ENCODE results near the gene SPNS2.

Gene SPNS2

DNA sequence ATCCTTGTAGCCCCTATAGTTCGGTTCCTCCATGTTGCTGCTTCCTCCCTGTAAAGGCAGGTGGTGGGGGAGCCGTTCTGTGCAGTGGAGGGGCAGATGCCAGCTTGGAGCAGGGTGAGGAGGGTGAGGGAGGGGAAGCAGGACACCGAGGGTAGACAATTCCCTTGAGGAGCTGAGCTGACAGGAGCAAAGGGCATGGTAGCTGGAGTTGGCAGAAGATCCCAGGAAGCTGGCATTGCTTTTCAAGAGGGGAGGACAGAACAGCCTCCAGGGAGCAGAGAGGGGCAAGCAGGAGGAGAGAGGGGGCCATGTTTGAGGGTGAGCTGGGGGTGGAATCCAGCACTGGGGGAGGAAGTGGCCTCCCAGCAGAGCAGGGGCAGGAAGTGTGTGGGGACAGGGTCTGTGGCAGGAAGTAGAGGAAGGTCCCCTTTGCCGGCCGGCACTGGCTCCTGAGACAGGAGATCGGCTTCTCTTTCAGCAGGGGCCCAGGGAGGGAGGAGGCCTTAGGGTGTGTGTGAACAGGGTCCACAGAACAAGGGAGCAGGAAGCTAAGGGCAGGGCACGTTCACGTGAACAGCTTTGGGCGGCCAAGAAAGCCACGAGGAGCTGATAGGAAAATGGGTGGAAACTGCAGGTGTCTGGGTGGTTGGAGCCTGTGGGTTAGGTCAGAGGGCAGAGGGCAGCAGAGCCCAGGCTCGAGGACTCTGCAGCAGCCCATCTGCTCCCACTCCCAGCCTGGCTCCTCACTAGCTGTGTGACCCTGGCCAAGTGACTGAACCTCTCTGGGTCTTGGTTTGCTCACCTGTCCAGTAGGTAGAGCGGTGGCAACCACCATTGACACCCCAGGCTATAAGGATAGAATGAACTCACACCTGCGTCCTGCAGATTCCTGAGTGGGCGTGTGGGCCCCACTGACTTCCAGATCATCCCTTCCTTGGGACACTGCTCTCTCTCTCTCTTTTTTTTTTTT, 17.5 kb upstream of the SPNS2 start:
- DNase-seq = no peak

DNA sequence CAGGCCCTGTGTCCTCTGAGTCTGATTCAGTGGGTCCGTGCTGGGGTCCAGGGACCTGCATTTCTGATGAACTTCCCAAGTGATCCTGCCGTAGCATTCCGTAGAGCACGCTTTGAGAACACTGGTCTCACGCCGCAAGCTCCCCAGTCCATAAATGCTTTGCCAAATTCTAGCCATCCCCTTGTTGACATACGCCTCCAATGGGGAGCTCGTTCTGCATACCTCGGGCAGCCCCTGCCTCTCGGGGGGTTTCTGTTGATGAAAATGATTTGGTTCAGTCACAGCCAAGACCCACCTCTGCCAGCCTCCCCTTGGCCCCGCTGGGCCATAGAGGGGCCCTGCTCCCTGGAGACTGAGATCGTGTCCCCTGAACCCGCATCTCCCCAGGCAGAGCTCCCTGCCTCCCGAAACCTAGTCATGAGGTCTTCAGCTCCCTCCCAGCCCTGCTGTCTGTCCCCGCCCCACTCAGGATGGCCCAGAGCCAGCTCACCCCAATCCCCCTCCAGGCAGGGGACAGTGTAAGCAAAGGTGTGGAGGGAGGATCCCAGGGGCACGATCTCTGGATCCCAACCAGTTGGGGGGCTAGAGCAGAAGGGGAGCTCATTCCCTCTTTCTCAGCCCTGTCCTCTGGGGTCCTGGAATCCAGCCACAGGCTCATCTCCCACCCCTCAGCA, 16.2 kb upstream of the SPNS2 start:
- DNase-seq = no peak

DNA sequence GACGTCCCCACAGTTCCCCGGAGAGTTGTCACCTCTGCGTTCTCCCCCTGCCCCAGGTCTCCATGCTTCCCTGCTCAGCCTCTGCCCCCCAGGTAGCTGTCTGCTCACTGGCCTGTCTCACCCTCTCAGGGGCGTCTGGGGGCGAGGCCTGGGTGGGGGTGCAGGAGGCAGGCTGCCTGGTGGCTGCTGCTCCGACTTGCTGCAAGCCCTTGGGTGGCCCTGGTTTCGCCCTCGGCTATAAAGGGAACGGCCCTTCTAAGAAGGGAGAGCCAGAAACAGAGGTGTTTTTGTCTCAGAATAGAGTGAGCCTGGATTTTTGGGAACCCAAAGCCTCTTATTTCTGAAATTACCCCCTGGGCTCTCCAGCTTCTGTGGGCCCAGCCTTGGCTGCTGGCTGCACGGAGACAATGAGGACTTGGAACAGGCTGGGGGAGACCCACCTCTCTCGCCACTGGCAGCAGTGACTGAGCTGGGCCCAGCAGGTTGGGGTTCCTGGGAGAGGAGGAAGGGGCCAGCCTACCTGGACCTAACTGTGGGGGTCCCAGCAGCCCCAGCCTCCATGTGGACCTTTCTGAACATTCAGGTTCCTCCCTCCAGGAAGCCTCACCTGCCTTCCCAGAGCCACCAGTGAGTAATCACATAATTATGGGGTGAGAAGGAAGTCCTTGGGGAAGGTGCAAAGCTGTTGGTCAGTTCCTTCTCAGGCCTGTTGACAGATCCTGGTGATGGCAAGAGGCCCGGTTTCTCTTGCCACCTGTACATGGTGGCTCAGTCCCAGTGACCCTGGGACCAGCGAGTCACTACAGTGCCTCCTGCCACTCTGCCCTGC, 15.5 kb upstream of the SPNS2 start:
- DNase-seq = no peak

DNA sequence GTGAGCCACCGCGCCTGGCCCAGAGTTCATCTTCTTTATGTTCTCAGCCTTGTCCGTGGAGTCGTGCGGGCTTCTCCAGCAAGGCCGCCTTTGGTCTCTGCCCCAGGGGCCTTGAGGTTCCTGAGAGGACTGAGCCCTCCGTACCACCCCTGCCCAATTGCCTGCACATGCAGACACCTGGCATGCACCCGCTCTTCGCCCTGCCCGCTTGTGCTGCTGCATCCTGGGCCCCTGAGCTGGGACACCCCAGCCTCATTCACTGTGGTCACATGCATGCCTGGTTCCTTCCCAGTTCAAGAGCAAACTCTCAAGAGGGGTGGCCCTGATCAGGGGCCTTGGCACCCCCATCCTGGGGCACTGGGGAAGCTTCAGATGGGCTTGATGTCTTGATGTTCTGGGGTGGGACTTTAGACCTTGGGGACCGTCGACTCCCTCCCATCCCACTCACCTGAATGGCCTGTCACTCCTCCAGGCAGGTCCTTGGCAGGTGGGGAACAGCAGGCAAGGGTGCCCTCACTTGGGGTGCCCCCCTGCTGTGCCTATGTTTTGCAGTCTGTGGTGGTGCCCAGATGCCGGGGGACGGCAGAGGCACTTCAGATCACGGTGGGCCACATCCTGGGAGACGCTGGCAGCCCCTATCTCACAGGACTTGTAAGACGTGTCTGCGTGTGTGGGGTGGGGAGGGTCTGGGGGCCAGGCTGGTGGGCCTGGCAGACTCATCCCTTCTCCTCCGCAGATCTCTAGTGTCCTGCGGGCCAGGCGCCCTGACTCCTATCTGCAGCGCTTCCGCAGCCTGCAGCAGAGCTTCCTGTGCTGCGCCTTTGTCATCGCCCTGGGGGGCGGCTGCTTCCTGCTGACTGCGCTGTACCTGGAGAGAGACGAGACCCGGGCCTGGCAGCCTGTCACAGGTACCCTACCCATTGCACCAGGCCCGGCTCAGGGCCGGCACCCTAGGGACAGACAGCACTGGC, 12.7 kb upstream of the SPNS2 start:
- no peak for DNase-seq

DNA sequence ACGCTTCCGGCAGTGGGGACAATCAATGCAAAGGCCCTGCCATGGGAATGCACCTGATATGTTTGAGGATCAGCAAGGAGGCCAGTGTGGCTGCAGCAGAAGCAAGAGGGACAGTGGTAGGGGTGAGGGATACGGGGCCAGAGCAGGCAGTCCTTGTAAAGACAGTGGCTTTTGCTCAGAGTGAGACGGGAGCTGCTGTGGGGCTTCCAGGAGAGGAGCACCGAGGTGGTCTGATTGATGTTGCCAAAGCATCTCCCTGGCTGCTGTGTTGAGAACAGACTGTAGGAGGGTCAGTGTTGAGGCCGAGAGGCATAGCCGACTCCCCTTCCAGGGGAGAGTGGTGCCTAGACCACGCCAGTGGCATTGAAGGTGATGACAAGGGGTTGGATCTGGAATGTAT, 11.4 kb upstream of the SPNS2 start:
- DNase-seq = no peak

DNA sequence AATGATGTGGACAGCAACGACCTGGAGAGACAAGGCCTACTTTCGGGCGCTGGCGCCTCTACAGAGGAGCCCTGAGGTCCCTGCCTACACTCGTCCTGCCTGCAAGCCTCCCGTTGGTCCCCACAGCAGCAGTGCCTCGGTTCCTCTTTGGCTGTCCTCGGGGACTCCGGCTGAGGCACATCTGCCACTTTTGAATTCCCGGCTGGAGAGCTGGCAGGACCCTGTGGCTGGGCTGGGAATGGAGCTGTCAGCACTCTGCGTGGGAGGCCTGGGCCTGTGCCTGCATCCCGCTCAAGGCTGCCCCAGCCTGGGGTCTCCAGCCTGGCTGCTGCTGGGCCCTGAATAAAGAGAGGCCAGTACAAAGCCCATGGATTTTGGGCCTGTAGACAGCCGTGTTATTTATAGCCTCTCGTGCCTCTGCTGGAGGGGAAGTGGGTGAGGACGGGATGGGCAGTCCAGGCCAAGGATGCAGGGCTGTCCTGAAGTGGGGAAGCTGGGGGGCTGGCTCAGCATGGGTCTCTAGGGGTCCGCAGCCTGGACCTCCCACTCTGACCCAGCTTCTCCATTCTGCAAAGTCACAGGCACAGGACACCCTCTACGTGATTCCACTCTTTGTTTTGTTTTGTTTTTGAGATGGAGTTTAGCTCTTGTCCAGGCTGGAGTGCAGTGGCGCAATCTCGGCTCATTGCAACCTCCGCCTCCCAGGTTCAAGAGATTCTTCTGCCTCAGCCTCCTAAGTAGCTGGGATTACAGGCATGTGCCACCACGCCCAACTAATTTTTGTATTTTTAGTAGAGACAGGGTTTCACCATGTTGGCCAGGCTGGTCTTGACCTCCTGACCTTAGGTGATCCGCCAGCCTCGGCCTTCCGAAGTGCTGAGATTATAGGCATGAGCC, 10.6 kb upstream of the SPNS2 start:
- DNase-seq = no peak

DNA sequence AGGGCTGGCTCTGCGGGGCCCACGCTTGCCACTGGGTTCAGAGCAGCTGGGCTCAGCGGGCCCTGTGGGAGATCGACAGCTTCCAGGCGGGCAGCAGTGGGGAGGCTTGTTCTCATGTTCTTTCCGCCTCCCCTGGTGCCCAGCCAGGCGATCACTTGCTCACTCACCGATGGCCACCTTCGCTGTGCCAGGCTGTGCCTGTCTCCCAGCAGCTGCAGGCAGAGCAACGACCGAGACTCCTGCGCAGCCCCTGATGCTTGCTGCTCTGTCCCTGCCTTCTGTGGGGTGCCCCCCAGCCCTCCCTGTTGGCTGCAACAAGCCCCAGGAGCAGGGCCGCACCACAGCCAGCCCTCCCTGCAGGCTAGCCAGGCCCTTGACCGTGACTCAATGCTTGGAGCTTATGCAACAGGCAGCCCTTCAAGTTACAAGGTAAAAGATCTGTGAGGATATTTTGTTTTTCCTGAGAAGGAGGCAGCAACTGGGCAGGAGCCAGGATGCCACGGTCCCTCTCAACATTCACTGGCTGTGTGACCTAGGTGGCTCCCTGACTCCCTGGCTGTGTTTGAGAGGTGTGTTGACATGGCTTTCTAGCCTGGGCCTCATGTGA, 9.6 kb upstream of the SPNS2 start:
- no peak for DNase-seq

DNA sequence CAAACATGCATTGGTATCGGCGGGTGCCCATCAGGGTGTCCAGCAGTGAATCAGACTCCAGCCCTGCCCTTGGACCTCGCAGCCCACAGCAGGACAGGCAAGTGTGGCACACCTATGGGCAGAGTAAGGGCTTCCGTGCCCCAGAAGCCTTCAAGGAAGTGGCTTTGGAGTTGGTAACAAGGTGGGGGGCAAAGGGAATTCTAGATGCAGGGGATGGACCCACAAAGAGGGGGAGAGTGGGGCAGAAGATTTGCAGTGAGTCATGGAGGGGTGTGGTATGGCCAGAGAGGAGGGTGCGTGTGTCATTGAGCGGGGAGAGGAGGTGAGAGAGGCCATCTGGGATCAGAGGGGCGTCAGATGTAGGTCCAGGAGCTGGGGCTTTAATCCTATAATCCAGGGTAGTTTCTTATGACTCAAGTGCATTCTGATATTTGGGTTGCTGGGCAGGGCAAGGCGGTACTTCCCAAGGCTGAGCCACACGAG, 8.5 kb upstream of the SPNS2 start:
- DNase-seq = no peak

DNA sequence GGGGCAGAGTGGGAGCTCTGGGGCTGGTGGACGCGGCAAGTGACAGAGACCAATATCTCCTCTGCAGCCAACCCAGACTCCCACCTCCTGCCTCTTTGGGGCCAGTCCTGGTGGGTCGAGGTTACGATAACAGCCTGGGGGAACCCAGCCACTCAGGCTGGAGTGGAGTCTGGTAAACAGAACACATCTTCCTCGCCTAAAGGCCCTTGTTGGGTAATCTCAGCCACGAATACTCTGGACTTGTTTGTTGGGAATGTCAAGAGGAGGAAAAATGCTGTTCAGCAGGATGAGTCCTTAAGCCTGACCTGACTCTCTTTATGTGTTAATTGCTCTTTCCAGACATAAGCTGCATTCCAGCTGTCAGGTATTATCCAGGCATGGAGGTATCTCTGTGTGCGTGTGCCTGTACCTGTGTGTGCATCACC, 8.0 kb upstream of the SPNS2 start:
- DNase-seq = no peak

DNA sequence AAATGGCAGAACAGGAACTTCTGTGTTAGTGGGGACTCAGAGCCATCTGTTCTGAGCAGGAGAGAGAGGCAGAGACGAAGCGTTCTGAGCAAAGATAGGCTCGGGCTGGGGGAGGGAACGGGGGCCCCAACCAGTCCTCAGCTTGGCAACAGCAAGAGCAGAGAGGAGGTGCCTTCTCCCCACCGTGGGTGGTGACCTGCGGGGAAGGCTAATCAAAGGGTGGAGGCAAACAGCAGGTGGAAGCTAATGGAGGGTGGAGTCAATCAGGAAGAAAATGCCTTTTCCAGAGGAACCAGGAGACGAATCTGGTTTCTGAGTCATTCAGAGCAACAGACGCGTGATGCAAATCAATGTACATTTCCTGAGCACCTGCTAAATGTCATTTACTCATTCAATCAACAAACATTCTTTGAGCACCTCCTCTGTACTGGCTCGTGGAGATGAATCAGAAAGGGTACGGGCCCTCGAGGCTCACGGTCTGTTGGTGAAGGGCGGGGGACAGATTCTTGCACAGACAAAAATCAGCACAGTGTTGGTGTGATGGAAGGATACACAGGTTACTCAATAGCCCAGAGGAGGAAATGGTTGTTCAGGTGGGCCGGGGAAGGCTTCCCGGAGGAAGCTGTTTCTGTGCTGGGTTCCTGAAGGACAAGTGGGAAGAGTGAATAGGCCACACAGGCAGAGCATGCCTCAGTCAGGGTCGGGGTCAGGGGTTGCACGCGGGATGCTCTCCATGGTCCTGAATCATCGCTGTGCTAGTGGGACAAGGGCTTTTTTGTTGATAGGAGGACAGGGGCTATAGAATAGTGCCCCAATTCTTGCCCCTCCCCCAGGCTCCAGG, 5.7 kb upstream of the SPNS2 start:
- DNase-seq = no peak

DNA sequence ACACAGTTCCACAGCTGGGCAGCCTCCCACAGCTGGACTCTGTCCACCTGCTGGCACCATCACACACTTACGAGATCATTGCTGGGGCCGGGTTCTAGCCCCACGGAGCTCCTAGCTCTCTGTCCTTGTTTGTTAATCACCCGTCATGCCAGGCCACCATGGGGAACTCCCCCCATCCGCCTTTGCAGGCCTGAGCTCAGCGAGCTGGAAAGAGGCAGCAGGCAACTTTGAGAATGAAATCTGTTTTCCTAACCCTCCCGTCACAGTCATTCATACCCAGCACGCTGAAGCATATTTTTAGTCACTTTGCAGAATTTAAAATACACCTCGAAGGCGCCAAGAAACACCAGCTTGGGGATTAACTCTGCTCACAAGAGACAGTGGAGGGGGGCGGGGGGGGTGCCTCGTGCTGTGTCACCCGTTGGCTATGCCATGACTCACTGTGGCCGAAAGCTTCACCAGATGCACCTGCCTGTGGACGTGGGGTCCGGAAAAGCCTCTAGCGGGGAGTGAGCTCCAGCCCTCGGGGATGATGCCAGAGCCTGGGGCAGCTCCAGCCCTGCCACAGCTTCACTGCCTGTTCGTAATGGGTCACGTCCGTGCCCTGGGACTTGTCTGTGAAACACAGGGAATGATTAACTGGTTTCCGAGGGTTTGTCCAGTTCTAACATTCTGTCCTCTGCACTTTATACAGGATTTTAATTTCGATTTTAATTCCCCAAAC, 1.4 kb upstream of the SPNS2 start:
- no peak for DNase-seq

DNA sequence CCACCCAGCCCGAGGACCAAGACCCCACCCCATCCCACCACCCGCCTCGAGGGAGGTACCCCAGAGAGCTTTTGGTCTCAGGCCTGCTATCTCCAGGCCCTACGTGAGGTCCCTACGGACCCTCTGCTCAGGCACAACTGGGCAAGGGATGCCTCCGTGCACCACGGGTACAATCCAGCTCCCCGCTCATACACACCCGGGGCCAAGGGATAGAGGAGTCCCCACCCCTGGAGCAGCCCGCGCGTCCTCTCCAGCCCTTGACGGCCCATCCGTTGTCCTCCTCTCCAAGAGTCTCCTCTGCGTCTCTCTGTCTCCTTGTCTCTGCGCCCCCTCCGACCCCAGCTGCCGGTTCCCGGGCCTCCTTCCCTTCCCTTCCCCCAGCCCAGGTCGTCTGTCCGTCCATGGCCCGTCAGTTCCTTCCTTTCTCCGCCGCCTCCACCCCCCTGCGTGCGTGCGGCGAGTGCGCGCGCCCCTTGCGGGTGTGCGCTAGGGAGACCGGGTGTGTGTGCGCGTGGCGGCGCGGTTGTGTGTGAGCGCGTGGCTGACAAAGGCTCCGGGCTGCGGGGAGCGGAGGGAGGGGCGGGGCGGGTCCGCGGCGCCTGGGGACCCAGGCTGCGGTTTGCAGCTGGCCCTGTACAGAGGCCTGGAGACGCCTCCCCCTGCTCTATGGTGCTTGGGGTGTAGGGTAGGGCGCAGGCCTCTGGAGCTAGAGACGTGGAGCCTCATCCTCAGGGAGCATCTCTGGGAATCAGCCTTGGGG, 930 bp downstream of the SPNS2 start:
- no peak for DNase-seq

DNA sequence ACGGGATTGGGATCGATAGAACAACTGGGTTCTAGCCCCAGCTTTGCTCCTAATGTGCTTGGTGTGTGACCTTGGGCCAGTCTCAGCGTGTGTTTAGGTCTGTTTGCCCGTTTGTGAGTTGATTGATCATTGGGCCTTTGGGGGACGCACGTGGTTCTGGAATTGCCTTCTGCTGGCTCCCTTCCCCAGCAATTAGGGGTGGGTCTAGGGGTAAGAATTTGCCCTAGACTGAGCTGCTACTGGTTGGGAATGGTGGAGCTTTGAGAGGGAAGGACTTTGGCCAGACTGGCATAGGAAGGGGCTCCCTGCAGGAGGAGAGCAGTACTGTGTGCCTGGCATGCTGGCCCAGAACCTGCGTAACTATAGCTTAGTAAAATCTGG, 1.5 kb downstream of the SPNS2 start:
- no peak for DNase-seq

DNA sequence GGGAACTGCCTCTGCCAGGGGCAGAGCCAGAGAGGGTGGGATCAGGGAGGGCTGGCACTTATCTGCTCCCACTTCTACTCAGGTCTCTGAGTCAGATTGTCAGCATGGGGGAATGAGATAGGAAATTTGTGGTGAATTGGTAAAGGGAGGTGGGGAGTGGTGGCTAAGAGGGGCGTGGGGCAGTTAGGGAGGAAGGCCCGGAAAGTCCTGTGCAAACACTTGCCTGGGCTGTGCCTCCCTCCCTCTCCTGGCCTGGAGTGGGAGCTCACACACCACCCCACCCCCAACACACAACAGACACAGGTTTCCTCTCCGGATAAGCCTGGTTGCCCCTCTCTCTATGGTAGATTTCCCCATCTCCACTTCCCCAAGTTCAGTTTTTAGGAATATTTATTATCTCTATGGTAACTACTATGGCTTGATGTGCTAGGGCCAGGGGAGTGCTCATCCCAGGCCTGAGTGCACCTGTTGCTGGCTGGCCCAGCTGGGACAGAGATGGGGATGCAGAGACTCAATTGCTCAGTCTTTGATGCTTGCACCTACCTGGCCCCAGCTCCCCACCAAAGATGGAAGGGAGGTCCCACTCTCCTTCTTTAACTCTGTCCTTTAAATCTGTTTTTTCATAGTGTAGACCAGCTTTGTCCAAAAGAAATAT, 2.7 kb downstream of the SPNS2 start:
- no peak for DNase-seq

DNA sequence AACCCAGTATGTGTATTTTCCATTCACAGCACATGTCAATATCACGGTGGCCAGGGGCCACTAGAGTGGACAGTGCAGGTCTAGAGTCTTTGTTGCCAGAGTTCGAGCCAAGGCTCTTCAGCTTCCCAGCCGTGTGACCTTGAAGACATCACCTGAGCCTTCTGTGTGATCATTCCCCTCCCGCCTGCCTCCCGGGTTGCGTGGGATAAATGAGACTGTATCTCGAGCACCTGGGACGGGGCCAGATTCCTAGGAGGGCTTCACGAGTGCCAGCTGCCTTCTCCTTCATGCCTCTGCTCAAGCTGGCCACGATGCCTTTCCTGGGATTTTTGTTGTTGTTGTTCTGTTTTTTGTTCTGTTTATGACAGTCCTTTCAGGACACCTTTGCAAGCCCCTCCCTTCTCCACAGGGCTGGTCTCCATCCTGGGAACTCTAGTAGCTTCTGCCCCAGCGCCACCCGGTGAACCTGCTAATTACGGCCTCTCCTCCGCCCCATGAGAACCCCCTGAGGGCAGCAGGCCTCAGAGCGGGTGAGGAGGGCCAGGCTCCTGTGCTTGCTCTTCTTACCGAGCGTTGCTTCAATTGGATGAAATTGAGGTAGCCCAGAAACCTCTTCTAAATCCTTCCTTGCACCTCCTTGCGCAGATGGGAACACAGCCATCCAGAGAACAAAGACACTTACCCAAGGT, 3.9 kb downstream of the SPNS2 start:
- DNase-seq = no peak

DNA sequence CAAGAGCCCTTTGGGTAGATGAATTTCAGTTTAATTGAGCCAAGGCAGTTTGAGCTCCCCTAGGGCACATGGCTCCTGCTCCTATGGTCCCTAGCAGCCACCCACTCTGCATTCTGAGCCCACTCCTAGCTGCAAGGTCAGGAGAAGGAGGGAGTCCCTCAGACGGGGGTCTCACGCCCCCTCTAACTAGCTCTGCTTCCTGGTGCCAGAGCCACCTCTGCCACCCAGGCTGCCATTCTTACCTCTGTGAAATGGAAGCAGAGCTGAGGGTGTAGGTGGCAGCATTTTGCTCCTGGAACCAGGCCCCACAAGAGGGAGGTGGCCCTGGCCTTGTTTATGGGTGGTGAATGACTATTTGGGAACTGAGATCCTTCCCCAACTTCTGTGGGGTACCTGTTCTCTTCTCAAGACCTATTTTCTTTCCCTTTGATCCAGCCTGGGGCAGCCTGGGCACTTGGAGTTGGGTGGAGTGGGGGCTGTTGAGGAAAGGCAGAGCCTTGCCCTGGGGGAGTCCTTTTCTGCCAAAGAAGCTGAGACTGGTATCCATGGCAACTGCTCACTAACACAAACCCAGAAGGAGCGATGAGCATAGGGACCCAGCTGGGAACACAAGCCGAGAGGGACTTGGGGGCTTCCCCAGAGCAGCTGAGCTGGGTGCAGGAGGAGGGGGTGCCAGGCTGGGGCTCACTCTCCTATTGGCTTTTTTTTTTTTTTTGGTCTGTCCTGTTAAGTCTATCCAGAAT, 4.8 kb downstream of the SPNS2 start:
- DNase-seq = no peak
